Vagina (tissue), 2 donors: ENCODE data around the gene TMEM121B.

Source experiments
- CTCF ChIP-seq, 3 experiments: fragments of 450-650 bp in 2 of 3; fragments of 200-600 bp in 1 of 3; sonication (generic) in 1 of 3; IDR thresholded peaks; one replicate each; pipeline ENCODE4 v1.5.1; 2017 to 2019; ENCODE audit warnings: antibody characterized with exemption in 3 of 3, mild to moderate bottlenecking in 2 of 3, moderate library complexity in 2 of 3
- POLR2A ChIP-seq, 2 donors: fragments of 450-650 bp; IDR thresholded peaks; one replicate each; pipeline ENCODE4 v1.6.1; 2017; ENCODE audit warnings: antibody characterized with exemption in 2 of 2, mild to moderate bottlenecking in 2 of 2, moderate library complexity in 2 of 2
- POLR2AphosphoS5 ChIP-seq, 2 donors: sonication (generic); formaldehyde crosslinking; IDR thresholded peaks; one replicate each; pipeline ENCODE4 v1.9.0; 2017; ENCODE audit warnings: antibody characterized with exemption in 2 of 2, mild to moderate bottlenecking in 2 of 2, low read depth in 1 of 2; ENCODE audit not compliant: insufficient read depth in 1 of 2

GRCh38 chr22:17117890-17118289 is 3.3 kb downstream of the TMEM121B start:
- TF ChIP-seq CTCF (IDR thresholded peaks at IDR 0.05) (no peak), POLR2A (IDR thresholded peaks at IDR 0.05) (no peak), POLR2AphosphoS5 (IDR thresholded peaks at IDR 0.05; ENCODE audit: insufficient read depth in 1 of 2, low read depth in 1 of 2) (no peak)
